ENCODE results near the gene TEX51. TPM values are rescaled to one million over a fixed set of nuclear protein-coding genes. Genes with fewer than 3 reads are reported as not detected.

The TEX51 gene
- total RNA-seq, 1 donor from 2014 or later: not detected

DNA sequence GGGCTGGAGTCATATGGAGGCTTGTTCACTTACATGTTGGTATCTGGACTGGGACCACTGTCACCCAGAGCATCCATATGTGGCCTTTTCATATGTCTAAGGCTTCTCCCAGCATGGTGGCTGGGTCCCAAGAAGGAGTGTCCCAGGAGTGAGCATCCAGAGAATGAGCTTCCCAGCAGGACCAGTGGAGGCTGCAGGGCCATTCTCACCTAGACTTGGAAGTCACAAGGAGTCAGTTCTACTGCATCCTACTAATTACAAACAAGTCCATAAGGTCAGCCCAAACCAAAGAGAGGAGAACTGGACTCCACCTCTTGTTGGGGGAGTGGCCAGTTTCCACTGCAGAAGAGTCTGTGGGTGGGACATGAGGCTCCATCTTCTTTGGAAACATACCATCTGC is 5.1 kb upstream of the TEX51 start:
- no peak for DNase-seq

DNA sequence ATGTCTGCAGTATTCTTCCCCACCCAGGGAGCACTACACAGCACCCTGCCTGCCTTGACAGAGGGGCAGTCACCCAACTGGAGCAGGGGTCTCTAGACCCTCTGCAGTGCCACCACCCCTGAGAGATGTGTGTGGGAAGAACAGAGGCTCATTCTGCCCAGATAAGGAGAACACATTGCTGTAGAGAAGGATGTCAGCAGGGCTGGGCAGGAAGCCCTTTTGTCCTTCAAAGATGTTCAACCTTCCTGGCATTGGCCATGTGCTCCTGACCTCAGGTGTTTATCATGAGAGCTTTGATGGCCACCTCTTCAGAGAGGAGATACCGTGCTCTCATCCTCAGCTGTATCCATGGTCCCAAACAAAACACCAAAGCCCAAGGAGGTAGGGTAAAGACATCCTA is 4.6 kb upstream of the TEX51 start:
- no peak for DNase-seq

DNA sequence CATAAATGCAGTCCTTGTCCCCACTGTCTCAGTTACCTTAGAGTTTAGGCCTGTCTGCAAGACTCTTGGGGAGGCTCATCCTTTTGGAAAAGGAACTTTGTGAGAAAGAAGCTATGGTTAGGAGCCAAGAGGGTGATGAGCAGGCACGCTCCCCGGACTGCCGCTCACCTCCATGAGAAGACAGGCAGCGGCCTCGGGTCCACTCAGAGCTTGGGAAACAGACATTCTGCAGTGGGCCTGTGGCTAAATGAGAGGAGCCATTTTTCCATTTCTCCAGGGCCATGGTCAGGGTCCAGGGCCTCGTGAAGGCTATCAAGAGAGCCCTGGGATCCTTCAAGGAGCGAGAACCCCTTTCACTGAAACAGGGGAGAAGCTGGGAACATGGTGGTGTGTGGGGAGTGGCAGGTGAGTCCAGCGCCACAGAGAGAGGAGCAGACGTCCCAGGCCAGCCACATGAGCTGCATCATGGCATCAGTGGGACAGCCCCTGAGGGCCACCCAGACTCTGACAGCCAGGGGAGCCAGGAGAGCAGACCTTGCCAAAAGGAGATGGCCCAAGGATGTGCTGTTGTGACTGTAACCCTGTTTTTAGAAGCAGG is 4.0 kb upstream of the TEX51 start:
- DNase-seq: no peak

DNA sequence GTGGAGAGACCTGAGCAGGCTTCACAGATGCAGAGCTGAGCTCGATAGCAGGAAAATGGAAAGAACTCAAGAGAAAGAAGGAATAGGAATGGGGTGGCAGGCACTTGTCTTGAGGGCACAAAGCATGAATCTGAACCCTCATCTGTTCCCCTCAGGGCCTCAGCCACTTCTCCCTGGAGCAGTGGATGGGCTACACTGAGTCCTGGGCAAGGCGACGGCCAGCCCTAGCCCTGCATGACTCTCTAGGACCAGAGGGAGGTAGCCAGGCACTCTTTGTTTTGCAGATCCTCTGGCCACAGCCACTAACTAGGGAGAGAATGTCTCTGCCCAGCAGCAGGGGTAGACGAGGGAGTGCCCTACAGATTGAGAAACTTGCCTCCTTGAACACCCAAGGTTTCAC is 3.4 kb upstream of the TEX51 start:
- DNase-seq: no peak

DNA sequence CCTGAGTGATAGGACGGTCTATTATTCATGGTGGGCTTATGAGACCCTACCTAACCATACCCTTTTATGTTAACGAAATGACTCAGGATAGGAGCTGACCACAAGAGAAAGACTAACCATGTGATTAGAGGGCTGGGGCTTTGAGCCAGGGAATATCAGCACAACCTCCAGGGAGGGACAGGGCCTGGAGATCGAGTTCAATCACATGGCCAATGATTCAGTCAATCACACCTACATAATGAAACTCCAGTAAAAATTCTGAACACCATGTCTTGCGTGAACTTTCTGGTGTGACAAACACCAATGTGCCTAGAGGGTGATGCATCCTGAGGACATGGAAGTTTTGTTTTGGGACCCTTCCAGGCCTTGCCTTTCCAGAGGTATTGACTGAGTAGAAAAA is 2.2 kb upstream of the TEX51 start:
- DNase-seq: no peak

DNA sequence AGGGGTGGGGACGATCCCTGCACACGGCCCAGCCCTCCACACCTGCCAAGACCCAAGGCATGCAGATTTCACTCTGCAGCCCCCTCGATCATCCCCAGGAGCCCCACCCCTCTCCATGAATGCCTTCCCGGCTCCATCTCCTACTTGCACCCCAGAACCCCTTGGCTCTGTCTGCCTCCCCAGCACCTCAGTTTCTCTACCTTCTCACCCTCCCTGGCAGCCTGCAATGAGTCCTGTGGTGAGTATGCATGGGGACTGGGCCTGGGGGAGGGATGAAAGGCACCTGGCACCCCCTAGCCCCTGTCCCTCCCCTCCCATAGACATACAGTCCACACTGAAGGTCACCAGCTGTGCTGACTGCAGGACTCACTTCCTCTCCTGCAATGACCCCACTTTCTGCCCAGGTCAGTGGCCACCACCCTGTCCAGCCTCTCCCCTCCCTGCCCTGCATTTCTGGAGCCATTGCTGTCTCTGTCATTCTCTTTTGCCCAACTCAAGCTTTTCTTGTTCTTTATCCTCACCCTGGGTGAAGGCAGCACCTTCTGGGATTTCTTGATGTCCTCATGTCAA is 1.0 kb downstream of the TEX51 start:
- no peak for DNase-seq

DNA sequence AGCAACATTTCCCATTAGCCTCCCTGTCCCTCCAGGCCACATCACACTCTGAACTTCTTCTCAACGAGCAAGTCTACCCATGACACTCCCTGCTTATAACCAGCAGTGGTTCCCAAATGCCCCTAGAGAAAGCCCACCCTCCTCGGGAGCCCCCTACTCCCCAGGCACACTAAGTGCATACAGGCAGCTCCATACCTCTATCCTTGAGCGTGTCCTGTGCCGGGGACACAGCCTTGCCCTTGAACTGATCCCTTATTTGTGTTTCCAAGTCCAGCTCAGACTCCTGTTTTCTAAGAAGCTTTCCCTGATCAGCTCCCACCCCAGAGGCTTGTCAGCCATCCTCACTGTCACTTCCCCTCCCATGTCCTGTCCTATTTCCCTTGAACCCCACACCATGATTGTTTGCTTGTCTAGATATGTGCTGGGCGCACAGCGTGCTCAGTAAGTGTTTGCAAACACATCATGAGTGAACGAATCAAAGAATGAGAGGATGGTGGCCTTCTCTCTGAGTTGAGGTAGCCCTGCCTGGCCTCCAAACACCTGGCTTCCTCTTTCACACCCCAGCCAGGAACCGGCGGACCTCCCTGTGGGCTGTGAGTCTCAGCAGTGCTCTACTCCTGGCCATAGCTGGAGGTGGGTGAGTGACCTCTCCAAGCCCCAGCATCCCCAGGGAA is 2.1 kb downstream of the TEX51 start:
- no peak for DNase-seq

DNA sequence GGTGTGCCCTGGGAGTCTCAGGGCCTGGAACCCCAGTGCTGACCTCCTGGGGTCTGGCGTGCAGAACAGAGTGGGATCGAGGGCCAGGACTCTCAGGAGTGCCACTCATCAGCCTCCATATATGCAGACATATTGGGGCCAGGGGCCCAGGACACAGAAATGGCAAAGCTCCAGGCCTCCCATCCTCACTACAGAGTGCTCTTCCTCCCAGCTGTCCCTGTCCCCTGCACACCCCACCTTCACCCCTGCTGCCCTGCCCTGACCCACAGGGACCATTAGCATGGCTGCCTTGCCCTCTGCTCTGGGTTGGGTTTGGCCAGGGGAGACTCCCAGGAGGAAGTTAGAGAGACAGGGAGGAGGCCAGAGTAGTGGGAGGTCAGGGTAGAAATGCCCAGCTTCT is 2.8 kb downstream of the TEX51 start:
- DNase-seq: no peak

DNA sequence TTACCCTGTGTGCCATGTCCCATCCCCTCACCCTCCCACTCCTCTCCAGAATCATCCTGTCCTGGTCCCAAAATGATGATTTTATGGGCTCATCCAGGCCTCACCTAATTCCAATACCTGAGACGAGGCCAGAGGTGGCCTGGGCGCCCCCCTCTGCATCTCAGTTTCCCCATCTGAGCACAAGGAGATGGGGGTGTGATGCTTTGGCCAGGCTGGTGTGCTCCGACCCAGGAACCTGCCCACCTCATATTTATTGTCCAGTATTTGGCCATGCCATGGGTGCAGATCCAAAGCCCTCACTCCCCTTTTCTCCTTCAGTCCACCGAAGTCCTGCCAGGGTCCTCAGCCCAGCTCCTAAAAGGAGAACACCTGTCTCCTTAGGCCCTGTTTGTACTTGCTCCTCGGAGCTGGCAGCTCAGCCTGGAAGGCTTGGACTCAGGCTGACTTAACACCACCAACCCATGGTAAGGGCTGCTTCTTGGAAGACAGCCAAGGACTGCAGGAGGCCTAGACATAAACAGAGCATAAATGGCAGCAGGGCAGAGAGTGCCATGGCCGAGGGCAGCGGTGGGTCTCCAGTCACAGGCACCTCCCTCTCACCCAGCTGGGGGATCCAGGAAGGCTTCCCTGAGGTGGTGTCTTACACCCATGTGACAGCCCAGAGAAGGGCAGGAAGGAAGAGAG is 3.6 kb downstream of the TEX51 start:
- DNase-seq: no peak

DNA sequence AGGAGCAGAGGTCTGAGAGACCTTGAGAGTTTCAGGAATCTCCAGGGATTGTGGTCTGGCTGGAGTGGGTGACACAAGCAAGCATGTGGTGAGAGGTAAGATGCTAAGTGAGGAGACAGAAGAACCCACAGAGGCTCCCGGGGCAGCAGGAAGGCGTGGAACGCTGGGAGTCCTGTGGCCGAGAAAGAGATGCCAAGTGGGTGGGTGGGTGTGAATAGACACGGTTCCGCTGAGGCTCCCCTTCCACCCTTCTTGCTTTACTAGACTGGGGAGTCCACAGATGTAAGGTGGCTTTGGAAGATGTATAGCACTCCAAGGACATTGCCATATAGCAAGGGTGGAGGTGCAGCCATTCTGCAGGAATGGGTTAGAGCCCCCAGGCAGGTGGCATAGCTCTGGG is 4.2 kb downstream of the TEX51 start:
- no peak for DNase-seq

DNA sequence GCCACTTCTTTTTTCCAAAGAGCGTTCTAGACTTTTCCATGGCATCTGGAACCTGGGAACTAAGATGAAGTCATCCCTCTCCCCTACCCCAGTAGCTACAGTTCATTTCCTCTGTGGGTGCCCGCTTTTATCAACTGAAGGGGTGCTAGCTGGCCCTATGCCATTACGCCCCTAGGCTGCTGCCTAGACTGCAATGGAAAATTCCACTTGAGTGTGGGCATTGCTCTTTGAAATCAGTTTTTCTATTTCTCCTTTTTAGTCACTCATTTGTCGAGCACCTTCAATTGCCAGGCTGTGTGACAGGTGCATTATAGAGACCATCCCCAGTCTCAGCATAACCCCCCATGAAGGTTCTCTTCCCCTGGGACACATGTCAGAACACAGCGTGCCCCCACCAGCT is 7.3 kb downstream of the TEX51 start:
- no peak for DNase-seq

DNA sequence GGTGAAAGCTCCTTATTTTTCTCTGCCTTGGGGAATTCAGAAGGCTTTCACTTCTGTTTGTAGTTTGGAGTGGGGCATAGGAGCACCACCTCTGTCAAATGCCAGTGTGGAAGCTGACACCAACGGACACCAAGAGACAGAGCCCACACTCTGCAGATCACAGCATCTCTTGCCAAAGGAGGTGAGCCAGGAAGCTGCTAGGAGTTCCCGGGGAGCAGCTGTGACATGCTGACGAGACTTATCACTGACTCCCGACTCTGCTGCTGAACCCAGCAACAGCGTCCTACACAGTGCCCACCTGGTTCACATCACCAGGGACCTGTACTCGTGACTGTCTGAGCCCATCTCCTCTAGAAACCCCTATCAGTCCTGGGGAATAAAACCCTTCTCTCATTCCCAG is 8.1 kb downstream of the TEX51 start:
- DNase-seq: no peak

DNA sequence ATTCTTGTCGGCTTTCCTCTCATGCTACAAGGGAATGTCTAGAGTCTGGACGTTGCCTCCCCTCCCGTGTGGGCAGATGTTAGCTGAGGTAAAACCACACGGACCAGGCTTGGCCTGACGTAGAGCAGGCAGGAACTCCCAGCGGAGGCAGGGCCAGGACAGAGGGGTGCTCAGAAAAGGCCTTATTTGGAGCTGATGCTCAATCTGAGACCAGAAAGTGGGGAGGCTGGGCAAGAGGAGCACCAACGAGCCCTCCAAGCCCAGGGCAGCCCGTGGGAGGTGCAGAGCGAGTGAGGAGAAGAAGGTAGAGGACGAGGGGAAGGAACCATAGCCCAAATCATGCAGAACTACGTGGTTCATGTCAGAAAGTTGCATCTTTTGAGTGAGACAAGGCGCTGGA is 9.0 kb downstream of the TEX51 start:
- no peak for DNase-seq

DNA sequence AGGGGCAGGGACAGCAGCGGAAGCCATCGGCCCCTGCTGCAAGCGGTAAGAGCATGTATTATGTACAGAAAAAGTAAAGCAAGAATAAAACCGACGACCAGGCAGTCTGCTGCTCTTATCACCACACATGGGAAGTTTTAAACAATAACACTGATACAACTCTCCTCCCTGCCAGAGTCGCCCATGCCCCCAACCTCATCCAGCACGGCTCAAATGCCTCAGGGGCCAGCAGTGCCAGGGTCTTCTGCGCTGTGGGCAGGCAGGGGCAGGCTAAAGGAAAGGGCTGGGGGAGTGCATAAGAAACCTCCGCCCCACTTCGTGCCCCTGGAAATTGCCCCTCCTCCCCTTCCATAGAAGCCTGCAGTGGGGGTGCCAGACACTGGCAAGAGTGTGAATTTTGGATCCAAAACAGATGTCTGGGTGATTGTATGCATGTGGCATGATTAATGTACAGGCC is 10.1 kb downstream of the TEX51 start:
- DNase-seq: no peak

DNA sequence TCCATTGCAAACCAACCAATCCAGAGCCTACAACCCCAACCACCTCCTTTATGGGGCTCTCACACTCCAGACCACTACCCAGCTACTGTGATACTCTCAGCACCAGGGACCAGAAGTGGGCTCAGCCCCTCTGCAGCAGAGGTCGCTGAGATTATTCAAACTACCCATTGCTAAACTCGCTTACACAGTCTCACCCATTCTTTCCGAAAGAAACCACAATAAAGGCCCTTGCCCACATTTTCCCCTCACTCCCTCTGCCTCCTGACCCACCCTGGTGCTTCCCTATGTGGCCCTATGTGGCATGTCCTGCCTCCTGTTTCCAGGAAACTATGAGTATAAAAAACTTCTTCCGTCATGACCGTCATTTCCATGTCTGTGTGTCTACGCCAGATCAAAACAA is 10.7 kb downstream of the TEX51 start:
- DNase-seq: no peak

DNA sequence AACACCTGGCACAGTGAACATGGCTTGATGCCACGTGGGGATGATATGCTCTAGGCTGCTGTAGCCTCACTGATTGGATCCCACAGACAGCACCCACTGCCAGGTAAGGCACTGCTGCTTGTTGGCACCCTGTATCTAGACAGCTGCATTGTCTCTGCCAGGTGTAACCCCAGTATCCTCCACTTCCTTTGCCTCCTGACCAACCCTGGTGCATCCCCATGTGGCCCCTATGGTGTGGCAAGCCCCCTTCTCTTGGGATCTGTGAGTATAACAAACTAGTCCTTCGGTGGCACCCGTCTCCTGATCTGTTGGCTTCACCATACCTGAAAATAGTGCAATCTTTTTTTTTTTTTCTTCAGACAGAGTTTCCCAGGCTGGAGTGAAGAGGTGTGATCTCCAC is 11.1 kb downstream of the TEX51 start:
- no peak for DNase-seq

DNA sequence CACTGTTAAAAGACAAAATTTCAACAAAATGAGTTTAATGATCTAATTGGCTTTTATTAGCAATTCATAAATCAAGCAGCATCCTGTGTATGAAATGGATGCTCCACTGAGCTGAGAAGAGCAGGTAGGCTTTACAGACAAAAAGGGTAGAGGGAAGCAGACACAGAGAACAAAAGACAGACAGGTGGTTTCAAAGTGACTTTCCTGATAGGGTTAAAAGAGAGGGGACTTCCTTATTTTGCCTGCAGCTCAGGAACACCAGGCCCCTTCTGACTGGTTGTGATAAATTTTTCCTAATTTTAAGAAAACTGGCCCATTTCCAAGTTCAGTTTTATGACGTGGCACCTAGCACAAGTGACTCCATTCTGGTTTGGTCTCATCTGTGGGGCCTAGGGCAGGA is 11.9 kb downstream of the TEX51 start:
- DNase-seq: no peak

DNA sequence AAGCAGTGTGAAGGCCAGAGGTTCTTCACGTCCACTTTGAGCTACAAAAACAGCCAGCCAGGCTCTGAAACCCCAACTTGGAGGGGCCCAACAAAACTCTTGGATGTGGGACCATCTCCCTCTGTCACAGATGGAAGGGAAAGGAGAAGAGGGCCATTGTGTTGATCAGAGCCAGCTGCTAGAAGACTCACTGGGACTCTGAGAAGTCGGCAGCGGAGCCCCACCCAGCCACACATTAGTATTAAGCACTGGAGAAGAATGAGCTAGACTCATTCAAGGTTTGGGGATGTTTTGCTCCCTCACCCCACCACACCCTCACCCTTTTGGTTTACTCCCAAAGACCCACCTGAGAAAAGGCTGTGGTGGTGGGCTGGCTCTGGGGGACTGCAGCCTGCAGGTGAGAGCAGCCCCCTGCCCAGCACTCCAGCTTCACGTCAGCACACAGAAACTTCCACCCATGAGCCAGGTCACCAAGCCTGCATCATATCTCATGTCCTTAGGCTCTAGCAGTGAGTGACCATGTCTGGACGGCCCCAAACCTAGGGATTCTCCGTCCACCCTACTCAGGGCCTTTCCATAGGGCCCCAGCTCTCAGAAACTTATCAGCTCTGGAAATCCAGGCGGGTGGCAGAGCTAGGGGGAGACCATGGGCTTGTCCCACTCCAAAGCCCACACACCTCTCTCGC is 12.6 kb downstream of the TEX51 start:
- no peak for DNase-seq

DNA sequence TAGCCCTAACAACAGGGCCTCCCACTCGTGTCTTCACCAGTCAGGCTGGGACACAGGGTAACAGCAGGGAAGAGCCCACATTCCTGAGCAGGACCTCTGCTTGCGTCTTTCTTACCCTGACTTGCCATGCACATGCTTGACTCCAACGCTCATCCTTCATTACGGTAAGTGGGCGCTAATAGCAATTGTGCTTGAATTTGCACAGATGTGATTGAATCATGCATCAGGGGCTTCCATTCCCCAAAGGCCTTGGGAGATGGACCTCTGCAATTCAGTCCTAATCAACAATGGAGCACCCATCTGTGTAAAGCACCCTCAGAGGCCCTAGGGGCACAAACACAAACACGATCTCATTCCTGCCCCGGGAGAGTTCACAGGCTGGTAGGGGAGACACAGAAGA is 13.5 kb downstream of the TEX51 start:
- no peak for DNase-seq

DNA sequence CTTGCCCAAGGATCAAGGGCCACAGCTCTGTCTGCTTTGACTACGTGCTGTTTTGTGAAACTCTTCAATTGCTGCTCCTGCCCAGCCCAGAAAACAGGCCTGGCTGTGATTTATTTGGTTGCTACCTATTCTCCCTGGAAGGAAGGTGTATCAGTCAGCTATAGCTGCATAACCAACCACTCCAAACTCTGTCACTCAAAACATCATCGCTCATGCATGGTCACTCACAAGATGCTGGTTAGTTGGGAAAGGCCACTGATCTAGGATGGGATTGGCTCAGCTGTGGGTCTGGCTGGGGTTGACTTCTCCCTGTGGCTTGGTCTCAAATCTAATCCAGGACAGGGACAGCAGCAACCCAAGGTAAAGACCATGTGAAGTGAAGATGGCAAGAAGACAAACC is 14.6 kb downstream of the TEX51 start:
- DNase-seq: no peak

DNA sequence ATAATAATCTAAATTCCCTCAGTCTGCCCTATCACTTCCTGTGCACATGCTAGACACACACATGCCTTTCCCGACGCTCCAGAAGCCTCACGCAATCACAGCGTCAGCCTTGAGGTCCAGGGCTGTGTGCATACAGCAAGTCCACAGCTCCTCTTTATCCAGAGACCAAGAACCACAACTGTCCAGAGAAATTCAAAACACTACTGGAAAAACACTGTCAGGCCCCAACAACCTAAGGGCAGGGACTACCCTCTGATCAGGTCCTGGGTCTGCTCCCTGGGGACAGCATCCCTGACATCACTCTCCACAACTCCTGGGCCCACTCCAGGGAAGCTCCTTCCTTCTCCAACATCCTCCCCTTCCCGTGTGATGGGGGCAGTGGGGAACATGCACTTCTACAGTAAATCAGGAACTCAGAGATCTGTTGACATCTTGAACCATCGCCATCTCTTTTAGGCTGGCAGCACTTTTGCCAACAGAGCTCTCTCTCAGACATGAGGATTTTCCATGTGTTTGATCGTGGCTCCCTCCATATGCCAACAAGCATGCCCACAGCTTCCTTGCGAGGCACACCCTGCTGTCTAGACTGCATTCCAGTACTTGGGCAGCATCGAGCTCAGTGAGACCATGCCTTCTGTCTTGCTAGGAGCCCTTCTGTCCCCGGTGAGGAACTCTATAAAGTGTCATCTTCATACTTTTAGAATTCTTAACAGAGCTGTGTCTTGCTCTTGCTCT is 15.4 kb downstream of the TEX51 start:
- no peak for DNase-seq

DNA sequence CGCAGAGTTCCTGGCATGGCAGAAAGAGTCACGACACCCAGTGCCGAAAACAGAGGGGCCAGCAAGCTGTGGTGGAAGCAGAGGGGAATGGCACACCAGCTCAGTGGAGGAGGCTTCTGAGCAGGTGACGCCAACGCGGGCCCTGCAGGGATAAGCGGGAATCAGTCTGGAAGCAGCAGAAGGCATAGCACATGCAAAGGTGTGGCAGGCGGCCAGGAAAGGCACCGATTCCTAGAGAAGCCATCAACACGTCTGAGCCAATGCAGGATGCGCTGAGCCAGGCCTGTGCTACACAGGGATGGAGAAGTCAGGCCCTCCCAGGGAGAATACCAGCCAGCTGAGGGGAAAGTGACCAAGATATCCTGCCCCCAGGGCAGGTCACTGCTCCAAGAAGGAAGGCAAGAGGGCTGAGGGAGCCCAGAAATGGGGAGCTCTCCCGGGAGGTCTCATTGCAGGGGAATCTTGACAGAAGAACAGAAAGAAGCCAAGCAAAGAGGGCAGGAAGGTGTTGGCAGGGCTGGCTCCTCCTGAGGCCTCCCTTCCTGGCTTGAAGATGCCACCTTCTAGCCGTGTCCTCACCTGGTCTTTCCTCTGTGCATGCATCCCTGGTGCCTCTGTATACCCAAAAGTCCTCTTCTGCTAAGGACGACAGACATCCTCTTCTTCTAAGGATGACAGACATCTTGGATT is 16.3 kb downstream of the TEX51 start:
- no peak for DNase-seq

Data from skin of body (tissue), 2 donors.